Smooth muscle cell (in vitro differentiated cells): ENCODE data around the gene KRTAP10-9. TPM values are rescaled to one million over a fixed set of nuclear protein-coding genes. Genes with fewer than 3 reads are reported as not detected.

ENCODE experiments used
- DNase-seq: peaks from one replicate; lab custom pipeline; 2025; ENCODE audit not compliant: unreplicated experiment; lab: John Stamatoyannopoulos, UW
- H2AFZ ChIP-seq: fragments of 200-600 bp; sonication (generic); 2 replicates; pipeline ENCODE4 v1.6.0; 2016; ENCODE audit warnings: antibody characterized with exemption, low read depth, mild to moderate bottlenecking
- H3F3A ChIP-seq: fragments of 200-600 bp; sonication (generic); 2 replicates; pipeline ENCODE4 v1.6.0; 2017; ENCODE audit warnings: antibody characterized with exemption, low read depth
- H3K27ac ChIP-seq: fragments of 200-600 bp; sonication (generic); 2 replicates; pipeline ENCODE4 v1.5.1; 2016; ENCODE audit warnings: low read depth, mild to moderate bottlenecking
- H3K27me3 ChIP-seq: fragments of 200-600 bp; sonication (generic); 2 replicates; pipeline ENCODE4 v1.6.1; 2016; ENCODE audit warnings: low read depth, mild to moderate bottlenecking
- H3K36me3 ChIP-seq: fragments of 200-600 bp; sonication (generic); 2 replicates; pipeline ENCODE4 v1.5.1; 2016; ENCODE audit warnings: low read depth
- H3K4me1 ChIP-seq: fragments of 200-600 bp; sonication (generic); 2 replicates; pipeline ENCODE4 v1.5.1; 2016; ENCODE audit warnings: low read depth
- H3K4me2 ChIP-seq: fragments of 200-600 bp; sonication (generic); 2 replicates; pipeline ENCODE4 v1.6.0; 2016; ENCODE audit warnings: mild to moderate bottlenecking
- H3K4me3 ChIP-seq: fragments of 200-600 bp; sonication (generic); 2 replicates; pipeline ENCODE4 v1.5.1; 2016; ENCODE audit warnings: mild to moderate bottlenecking
- H3K79me2 ChIP-seq: fragments of 200-600 bp; sonication (generic); 2 replicates; pipeline ENCODE4 v1.6.0; 2016; ENCODE audit warnings: low read depth, mild to moderate bottlenecking
- H3K9ac ChIP-seq: fragments of 200-600 bp; sonication (generic); 2 replicates; pipeline ENCODE4 v1.6.0; 2016; ENCODE audit warnings: low read depth
- H3K9me3 ChIP-seq: fragments of 200-600 bp; sonication (generic); replicated peaks from 2 replicates; pipeline ENCODE4 v1.5.1; 2016; ENCODE audit warnings: low read depth
- H4K20me1 ChIP-seq: fragments of 200-600 bp; sonication (generic); 2 replicates; pipeline ENCODE4 v1.6.0; 2016; ENCODE audit warnings: low read depth
- WGBS: methylation state at CpG from one replicate; pipeline ENCODE4 v1.1.7; 2016; ENCODE audit warnings: low lambda C conversion rate; 5-methylcytosine and 5-hydroxymethylcytosine counted together
- polyA plus RNA-seq: library from polyadenylated mRNA; unstranded; fragments of >200 nt; fragmentation: Nextera tagmentation; extraction: Ambion mirVana; gene quantifications from 2 replicates; pipeline ENCODE4 v1.2.1, GENCODE V29; 2016
- total RNA-seq: library from RNA; depleted of rRNA; stranded (reverse); fragments of >200 nt; gene quantifications from 2 replicates; pipeline ENCODE4 v1.2.3, GENCODE V29; 2014
- TF ChIP-seq, protein P1 (sequence below): fragments of 200-600 bp; sonication (generic); IDR thresholded peaks from 2 replicates; pipeline ENCODE4 v1.5.1; 2017; ENCODE audit warnings: borderline replicate concordance, mild to moderate bottlenecking, antibody characterized with exemption; ENCODE audit not compliant: insufficient read depth, poor library complexity, severe bottlenecking

Gene KRTAP10-9, protein sequence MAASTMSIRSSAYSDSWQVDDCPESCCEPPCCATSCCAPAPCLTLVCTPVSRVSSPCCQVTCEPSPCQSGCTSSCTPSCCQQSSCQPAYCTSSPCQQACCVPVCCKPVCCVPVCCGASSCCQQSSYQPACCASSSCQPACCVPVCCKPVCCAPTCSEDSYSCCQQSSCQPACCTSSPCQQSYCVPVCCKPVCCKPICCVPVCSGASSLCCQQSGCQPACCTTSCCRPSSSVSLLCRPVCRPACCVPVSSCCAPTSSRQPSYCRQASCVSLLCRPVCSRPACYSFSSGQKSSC
- total RNA-seq = not detected in 2 replicates
- polyA plus RNA-seq = not detected in 2 replicates

DNA sequence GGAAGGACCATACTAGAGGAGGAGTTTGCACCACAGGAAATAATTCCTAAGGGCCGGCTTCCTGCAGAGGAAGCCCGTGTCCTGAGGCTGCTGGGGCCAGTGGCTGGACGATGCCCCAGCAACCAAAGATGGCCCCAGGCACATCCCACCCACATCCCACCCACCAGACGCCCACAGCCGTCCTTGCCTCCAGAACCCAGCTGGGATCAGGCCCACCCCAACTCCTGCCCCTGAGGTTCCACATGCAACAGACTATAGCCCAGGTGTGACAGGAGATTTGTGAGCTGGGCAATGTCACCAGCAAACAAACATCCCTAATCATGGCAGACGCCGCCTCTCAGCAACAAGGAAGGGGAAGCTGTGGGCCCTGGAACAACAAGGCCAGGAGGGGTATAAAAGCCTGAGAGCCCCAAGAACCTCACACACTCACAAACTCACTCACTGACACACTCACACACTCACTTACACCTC is at the start of gene KRTAP10-9:
KRTAP10-9 (plus strand) TSS at position 421 of the 471 bp plus-strand sequence. CDS start 79 bp downstream, outside the sequence.
- H4K20me1 ChIP-seq = no peaks in the 10 kb centered on the region
- no peaks in the 10 kb centered on the region for H3K27me3 ChIP-seq
- no peak for DNase-seq
- no peaks in the 10 kb centered on the region for H3K4me1 ChIP-seq
- no peak within 1 kb of the TSS for H3K4me2 ChIP-seq
- no peaks in the 10 kb centered on the region for H3F3A ChIP-seq
- TF ChIP-seq, protein P1, sequence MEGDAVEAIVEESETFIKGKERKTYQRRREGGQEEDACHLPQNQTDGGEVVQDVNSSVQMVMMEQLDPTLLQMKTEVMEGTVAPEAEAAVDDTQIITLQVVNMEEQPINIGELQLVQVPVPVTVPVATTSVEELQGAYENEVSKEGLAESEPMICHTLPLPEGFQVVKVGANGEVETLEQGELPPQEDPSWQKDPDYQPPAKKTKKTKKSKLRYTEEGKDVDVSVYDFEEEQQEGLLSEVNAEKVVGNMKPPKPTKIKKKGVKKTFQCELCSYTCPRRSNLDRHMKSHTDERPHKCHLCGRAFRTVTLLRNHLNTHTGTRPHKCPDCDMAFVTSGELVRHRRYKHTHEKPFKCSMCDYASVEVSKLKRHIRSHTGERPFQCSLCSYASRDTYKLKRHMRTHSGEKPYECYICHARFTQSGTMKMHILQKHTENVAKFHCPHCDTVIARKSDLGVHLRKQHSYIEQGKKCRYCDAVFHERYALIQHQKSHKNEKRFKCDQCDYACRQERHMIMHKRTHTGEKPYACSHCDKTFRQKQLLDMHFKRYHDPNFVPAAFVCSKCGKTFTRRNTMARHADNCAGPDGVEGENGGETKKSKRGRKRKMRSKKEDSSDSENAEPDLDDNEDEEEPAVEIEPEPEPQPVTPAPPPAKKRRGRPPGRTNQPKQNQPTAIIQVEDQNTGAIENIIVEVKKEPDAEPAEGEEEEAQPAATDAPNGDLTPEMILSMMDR = no peak
- no peak within 1 kb of the TSS for H2AFZ ChIP-seq
- no peaks in the 10 kb centered on the region for H3K79me2 ChIP-seq
- no peak within 1 kb of the TSS for H3K27ac ChIP-seq
- H3K4me3 ChIP-seq = no peak within 1 kb of the TSS
- no peaks in the 10 kb centered on the region for H3K36me3 ChIP-seq
- 96% methylated on average over 7 of the region's 7 CpGs for WGBS
- H3K9me3 ChIP-seq = no peaks in the 10 kb centered on the region
- no peak within 1 kb of the TSS for H3K9ac ChIP-seq

DNA sequence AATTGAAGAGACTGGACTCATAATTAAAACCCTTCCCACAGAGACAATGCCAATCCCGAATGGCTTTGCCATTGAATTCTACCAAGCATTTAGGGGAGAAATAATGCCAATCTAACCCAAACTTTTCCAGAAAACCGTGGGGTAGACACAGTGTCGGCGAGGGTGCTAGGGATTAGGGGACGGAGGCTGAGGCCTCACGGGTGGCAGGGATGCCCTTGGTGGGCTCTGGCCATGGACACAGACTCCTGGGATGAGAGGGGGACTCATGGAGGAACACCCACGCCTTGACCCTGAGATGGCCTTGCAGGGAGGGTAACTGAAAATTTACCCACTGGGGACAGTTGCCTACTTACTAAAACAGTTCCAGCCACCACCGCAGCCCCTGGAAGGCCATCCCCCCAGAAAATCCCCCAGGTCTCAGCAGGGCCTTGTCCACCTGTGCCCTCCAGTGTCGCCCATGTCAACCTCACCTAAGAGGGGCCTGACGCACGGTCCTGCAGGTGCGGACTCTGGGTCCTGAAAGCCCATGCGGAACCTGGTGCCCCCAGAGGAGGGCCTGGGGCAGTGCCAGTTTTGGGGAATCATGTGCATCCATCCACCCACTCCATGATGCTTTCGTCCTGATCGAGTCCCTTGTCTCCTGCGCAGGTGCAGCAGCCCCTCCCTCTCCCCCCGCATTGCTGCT is 48.4 kb upstream of the KRTAP10-9 start:
- Histone ChIP-seq H3K27ac (no peak overlapping the region), H3K9me3 (peaks cover 17% of the 10 kb centered on the region), H3K36me3 (no peaks in the 10 kb centered on the region), H3K4me2 (no peak overlapping the region), H3K9ac (no peak overlapping the region), H3K27me3 (no peaks in the 10 kb centered on the region), H3K4me1 (peaks cover 3% of the 10 kb centered on the region), H3K79me2 (no peaks in the 10 kb centered on the region), H3F3A (no peaks in the 10 kb centered on the region), H4K20me1 (no peaks in the 10 kb centered on the region), H2AFZ (no peak overlapping the region), H3K4me3 (no peak overlapping the region)
- DNase-seq = no peak
- TF ChIP-seq, protein P1 = no peak
- WGBS = 96% methylated on average over 17 of the region's 17 CpGs

DNA sequence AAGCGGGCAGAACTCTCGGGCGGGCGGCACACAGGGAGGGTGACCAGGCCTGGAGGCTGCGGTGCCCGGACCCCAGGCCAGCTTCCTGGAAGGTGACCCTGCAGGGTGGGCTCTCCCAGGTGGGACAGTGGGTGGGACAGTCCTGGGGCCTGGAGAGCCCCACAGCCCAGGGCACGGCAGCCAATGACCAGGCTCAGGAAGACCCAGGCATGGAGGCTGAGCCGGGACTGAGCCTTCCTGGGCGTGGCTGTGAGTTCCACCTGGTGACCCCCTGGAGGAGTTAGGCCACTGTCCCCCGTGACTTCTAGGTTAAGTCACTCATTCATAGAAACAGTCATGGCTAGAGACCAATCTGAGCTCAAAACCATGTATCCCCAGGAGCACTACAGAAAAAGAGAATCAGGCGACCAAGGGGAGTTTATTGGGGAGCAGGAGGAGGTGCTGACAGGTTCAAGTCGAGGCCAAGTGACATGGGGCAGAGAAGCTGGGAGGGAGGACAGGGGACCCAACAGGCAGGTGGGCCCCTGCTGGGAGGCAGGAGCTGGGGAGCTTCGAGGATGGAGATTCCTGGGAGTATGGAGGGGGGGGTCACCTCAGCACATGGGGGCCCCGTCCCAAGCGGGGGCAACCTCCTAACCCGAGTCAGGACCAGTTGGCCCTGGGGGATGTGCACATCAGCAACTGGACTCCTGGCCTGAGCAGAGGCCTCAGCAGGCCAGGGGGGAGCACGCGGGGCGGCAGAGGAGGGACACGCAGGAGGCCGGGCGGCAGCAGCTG is 47.6 kb upstream of the KRTAP10-9 start:
- Histone ChIP-seq H2AFZ (no peak overlapping the region), H3K4me1 (peaks cover 3% of the 10 kb centered on the region), H3K4me3 (no peak overlapping the region), H4K20me1 (no peaks in the 10 kb centered on the region), H3K9ac (no peak overlapping the region), H3K4me2 (no peak overlapping the region), H3F3A (no peaks in the 10 kb centered on the region), H3K27ac (no peak overlapping the region), H3K27me3 (no peaks in the 10 kb centered on the region), H3K79me2 (no peaks in the 10 kb centered on the region), H3K9me3 (peaks cover 17% of the 10 kb centered on the region), H3K36me3 (no peaks in the 10 kb centered on the region)
- TF ChIP-seq, protein P1 = no peak
- WGBS = 93% methylated on average over 21 of the region's 22 CpGs
- DNase-seq = no peak
